GM12801 (cell line): Measurements from ENCODE around the gene ANTXR2.

Experiments used
- CTCF ChIP-seq: IDR thresholded peaks from one replicate; pipeline ENCODE4 v1.5.1; 2011; ENCODE audit warnings: control low read depth; ENCODE audit not compliant: insufficient read length; ENCODE audit errors: extremely low read depth

Gene ANTXR2

GRCh38 chr4:79920163-79920853 is 152.7 kb downstream of the ANTXR2 start:
- no peak for TF ChIP-seq CTCF

GRCh38 chr4:79918292-79918691 is 154.7 kb downstream of the ANTXR2 start:
- TF ChIP-seq CTCF = no peak

- no peak for TF ChIP-seq CTCF
These were observed 155.8 kb downstream of the ANTXR2 start for GRCh38 chr4:79917246-79917645.

- TF ChIP-seq CTCF = no peak
These were observed 157.8 kb downstream of the ANTXR2 start for GRCh38 chr4:79915246-79915645.

- TF ChIP-seq CTCF = no peak
These were observed 159.4 kb downstream of the ANTXR2 start for GRCh38 chr4:79913581-79913980.

- no peak for TF ChIP-seq CTCF
These were observed 166.0 kb downstream of the ANTXR2 start for GRCh38 chr4:79907001-79907400.

GRCh38 chr4:79906303-79906702 is 166.7 kb downstream of the ANTXR2 start:
- TF ChIP-seq CTCF = no peak
